AG04450 (cell line): Measurements from ENCODE around the gene CCS. TPM values are rescaled to one million over a fixed set of nuclear protein-coding genes. Genes with fewer than 3 reads are reported as not detected.

Experiments
- CTCF ChIA-PET: fragments of 300-600, 350-600 bp; formaldehyde crosslinking; extraction: SDS; loops from one replicate; lab custom pipeline; 2022; ENCODE audit warnings: antibody characterized with exemption, inconsistent platforms; lab: Charles Lee
- POLR2A ChIA-PET: fragments of 350-600 bp; formaldehyde crosslinking; extraction: SDS; loops from one replicate; lab custom pipeline; 2021; ENCODE audit warnings: antibody characterized with exemption, inconsistent platforms; lab: Yijun Ruan, JAX
- DNase-seq: peaks from one replicate; pipeline ENCODE4 v3.0.0-alpha.2; 2011; ENCODE audit warnings: low read depth, low spot score
- H3K27ac ChIP-seq: one replicate; pipeline ENCODE4 v1.5.1; 2012; ENCODE audit warnings: low read depth, low read length, control low read depth
- H3K27me3 ChIP-seq: one replicate; pipeline ENCODE4 v1.6.0; 2012; ENCODE audit warnings: low read length; ENCODE audit not compliant: control insufficient read depth, insufficient read depth
- H3K4me3 ChIP-seq: 2 replicates; pipeline ENCODE4 v1.5.1; 2011; ENCODE audit warnings: mild to moderate bottlenecking, low read depth, low read length, control low read depth
- H3K9me3 ChIP-seq: 2 replicates; pipeline ENCODE4 v1.5.1; 2012; ENCODE audit warnings: low read length; ENCODE audit not compliant: control insufficient read depth, insufficient read depth
- polyA plus RNA-seq: library from polyadenylated mRNA; depleted of rRNA; stranded (reverse); fragments of >200 nt; gene quantifications from 2 replicates; pipeline ENCODE4 v1.2.3, GENCODE V29; 2011
- TF ChIP-seq, protein P1 (sequence below): IDR thresholded peaks from 2 replicates; pipeline ENCODE4 v1.5.1; 2011; ENCODE audit warnings: low read depth, low read length, control low read depth, inconsistent platforms

Gene CCS
- polyA plus RNA-seq, 1 experiment = 26.7 TPM

DNA sequence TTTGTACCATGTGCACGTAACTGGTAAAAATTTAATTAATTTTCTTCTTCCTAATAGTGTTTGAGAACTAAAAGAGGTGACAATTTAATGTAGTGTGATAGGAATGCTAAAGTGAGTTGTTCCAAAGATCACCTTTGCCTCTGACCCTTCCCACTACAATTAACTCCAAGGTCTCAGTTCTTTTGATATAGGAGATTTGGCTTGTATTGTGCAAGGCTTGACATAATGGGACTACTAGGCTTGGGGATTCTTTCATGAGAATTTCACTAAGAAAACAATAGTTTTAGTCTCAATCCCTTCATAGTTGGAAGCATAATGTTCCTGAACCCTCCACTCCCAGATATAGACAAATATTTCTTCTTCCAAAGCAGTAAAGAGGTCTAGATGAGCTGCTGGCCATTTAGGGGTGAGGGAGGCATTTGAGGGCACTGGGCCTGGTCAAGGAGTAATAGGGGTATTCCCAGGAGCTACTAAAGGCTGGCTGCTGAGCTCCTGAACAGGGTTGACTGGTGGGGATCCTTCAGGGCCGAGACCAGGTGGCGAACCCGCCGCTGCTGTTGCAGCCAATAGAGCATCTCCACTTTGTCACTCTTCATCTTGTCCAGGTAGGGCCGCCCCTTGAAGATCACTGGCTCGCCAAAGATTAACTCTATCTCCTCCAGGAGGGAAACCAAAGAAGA, 2.8 kb upstream of the CCS start:
- TF ChIP-seq, protein P1, sequence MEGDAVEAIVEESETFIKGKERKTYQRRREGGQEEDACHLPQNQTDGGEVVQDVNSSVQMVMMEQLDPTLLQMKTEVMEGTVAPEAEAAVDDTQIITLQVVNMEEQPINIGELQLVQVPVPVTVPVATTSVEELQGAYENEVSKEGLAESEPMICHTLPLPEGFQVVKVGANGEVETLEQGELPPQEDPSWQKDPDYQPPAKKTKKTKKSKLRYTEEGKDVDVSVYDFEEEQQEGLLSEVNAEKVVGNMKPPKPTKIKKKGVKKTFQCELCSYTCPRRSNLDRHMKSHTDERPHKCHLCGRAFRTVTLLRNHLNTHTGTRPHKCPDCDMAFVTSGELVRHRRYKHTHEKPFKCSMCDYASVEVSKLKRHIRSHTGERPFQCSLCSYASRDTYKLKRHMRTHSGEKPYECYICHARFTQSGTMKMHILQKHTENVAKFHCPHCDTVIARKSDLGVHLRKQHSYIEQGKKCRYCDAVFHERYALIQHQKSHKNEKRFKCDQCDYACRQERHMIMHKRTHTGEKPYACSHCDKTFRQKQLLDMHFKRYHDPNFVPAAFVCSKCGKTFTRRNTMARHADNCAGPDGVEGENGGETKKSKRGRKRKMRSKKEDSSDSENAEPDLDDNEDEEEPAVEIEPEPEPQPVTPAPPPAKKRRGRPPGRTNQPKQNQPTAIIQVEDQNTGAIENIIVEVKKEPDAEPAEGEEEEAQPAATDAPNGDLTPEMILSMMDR = no peak
- no peak overlapping the region for H3K27ac ChIP-seq
- peaks cover 4% of the 10 kb centered on the region for H3K27me3 ChIP-seq
- no peak for DNase-seq
- CTCF ChIA-PET = interaction anchor here (1.1 to 1.2 kb wide), 2 partner anchors 11 to 89 kb away, joined by 4 to 5 read pairs; no protein-coding TSS in a partner anchor
- peaks cover 22% of the 10 kb centered on the region for H3K9me3 ChIP-seq
- no peak overlapping the region for H3K4me3 ChIP-seq
- POLR2A ChIA-PET = interaction anchor here (0.6 to 1.1 kb wide), 2 partner anchors 28 to 88 kb away, joined by 3 read pairs; no protein-coding TSS in a partner anchor

DNA sequence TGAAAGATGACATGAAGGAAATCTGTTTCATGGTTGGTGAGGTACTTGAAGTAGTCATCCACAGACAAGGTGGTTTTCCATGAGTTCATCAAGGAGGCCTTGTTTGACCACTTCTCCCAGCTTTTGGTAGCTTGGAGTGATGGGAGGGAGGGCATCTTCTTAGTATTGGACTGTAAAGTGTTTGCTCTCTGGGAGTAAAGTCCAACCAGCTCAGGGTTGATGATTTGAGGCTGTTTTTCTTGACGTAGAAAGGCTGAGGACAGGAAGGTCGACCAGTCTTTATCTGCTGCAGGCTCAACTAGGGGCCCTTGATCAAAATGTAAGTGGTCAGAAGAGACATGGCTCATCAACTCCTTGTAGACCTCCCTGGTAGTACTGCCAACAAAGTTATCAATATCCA, 1.8 kb upstream of the CCS start:
- no peak overlapping the region for H3K4me3 ChIP-seq
- peaks cover 4% of the 10 kb centered on the region for H3K27me3 ChIP-seq
- TF ChIP-seq, protein P1 = no peak
- ChIA-PET CTCF (interaction anchor here (0.7 to 1.2 kb wide), 3 partner anchors 12 to 88 kb away, joined by 3 to 5 read pairs (median 4); no protein-coding TSS in a partner anchor), POLR2A (no interaction called here)
- H3K9me3 ChIP-seq = peaks cover 22% of the 10 kb centered on the region
- H3K27ac ChIP-seq = no peak overlapping the region
- DNase-seq = no peak

DNA sequence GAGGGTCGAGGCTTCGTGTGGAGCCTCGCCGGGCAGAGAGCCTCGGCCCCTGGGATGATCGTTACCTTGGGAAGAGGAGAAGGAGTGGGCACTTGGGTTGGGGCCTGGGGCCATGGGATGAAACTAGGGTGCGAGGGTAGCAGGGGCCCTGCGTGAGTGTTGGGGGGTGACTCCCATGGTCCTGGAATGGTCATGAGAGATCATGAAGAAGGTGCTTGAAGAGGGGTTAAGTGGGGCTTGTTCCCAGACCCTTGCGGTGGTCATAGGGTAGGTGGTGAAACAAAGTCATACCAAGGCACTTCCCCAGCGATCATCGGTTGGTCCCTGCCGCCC, 284 bp downstream of the CCS start:
- peaks cover 4% of the 10 kb centered on the region for H3K27me3 ChIP-seq
- no peak for DNase-seq
- TF ChIP-seq, protein P1 = no peak
- ChIA-PET CTCF (interaction anchor here (1.0 to 1.7 kb wide), 3 partner anchors 14 to 45 kb away, joined by 3 to 6 read pairs (median 5); no protein-coding TSS in a partner anchor), POLR2A (interaction anchor here (0.9 to 1.5 kb wide), 5 partner anchors 9 to 47 kb away, joined by 3 to 7 read pairs (median 3); partner anchors contain the start of genes RBM14 and ZDHHC24)
- H3K4me3 ChIP-seq = peak overlapping the region; percentile 85
- peaks cover 22% of the 10 kb centered on the region for H3K9me3 ChIP-seq
- peak overlapping the region; percentile 31 for H3K27ac ChIP-seq

DNA sequence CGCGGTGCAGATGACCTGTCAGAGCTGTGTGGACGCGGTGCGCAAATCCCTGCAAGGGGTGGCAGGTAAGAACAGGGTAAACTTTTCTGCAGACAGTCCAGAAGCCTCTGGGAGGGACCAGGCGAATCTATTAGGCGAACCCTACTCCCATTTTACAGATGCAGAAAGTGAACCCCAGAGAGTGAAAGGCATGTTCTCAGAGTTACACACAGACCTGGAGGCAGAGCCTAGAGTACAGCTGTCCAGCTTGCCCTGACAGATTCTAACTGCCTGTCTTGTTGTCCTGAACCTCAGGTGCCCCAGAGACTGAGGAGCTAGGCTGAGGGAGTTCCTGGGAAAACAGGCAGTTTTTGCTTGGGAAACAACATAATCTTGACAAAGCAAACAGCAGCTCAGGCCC, 665 bp downstream of the CCS start:
- CTCF ChIA-PET = interaction anchor here (1.7 kb wide), 1 partner anchor 14 kb away, joined by 6 read pairs; no protein-coding TSS in a partner anchor
- peaks cover 4% of the 10 kb centered on the region for H3K27me3 ChIP-seq
- H3K4me3 ChIP-seq = peak overlapping the region; percentile 85
- DNase-seq = no peak
- TF ChIP-seq, protein P1 = no peak
- H3K9me3 ChIP-seq = peaks cover 22% of the 10 kb centered on the region
- no peak overlapping the region for H3K27ac ChIP-seq
- POLR2A ChIA-PET = interaction anchor here (0.6 to 1.5 kb wide), 3 partner anchors 9 to 71 kb away, joined by 3 read pairs; partner anchors contain the start of gene RBM14
